ENCODE data around the gene CBR4.
"Not testable (repeated sequence)": the region's sequence is repeated elsewhere in the genome, so short reads cannot be mapped to it uniquely, and the experiment has no call there.

Gene CBR4

DNA sequence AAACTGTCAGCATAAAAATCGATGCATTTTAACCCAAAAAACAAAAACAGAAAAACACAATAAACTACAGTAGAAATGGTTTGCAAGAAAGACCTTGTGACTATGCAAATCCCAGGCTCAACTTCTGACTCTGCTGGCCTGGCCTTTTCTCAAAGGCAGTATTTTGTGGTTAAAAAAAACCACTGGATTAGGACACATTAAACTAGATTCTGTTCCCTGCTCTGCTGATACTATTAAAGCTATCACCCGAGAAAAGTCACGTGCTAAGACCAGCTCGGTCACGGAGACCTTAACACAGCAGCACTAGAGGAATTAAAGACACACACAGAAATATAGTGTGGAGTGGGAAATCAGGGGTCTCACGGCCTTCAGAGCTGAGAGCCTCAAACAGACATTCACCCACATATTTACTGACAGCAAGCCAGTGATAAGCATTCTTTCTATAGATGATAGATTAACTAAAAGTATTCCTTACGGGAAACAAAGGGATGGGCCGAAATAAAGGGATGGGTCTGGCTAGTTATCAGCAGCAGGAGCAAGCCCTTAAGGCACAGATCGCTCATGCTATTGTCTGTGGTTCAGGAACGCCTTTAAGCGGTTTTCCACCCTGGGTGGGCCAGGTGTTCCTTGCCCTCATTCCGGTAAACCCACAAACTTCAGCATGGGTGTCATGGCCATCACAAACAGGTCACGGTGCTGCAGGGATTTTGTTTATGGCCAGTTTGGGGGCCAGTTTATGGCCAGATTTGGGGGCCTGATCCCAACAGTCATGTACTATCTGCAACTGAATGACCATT lies 16.1 kb downstream of the CBR4 start:
- DNase-seq (ENCODE audit: low read depth) = peak; percentile 34

DNA sequence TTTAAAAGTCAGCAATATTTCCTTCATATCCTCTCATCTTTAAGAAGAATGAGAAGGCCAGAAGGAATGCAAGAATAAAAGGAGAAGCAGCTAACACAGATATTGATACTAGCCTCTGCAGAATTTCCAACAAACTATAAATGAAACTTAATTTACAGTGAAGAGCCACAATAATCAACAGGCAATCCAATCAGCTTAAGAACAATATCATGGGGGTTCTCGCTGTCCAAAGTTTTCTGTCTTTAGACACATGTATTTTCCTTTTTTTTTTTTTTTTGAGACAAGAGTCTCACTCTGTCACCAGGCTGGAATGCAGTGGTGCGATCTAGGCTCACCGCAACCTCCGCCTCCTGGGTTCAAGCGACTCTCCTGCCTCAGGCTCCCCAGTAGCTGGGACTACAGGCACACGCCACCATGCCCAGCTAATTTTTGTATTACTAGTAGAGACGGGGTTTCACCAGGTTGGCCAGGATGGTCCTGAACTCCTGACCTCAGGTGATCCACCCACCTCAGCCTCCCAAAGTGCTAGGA lies 17.0 kb downstream of the CBR4 start:
- not testable (repeated sequence) for DNase-seq (ENCODE audit: low read depth)

DNA sequence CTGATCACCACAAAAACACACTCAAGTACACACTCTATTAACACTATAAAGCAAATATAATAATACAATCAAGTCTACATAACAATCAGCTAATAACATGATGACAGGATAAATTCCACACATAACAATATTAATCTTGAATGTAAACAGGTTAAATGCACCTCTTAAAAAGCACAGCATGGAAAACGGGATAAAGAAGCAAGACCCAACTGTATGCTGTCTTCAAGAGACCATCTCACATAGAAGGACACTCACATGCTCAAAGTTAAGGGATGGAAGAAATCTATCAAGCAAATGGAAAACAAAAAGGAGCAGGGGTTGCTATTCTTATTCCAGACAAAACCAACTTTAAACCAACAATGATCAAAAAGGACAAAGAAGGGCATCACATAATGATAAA lies 28.1 kb downstream of the CBR4 start:
- no peak for DNase-seq (ENCODE audit: low read depth)

DNA sequence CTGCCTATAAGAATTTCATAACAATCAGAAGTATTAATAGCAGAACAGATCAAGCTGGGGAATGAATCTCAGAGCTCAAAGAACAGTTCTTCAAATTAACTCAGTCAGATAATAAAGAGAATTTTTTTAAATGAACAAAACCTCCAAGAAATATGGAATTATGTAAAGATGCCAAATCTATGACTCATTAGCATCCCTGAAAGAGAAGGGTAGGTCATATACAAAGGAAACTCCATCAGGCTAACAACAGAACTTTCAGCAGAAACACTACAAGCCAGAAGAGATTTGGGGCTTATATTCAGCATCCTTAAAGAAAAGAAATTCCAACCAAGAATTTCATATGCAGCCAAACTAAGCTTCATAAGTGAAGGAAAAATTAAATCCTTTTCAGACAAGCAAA lies 28.6 kb downstream of the CBR4 start:
- no peak for DNase-seq (ENCODE audit: low read depth)

DNA sequence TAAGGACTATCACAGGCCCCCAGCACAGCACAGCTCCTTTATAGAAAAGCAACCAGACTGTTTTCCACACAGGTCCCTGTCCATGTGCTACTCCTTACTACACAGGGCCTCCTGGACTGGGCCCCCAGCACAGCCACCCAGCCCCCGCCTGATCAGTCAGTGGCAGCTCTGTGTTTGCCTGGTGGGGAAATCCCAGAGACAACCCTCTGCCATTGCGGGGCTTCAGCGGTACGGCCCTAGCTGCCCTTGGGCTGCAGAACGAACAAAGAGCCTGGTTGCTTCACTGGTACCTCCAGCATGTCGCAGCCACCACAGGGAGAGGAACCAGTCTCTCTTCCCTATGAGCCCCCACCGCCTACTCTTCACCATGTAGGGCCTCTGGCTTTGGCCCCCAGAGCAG lies 30.7 kb downstream of the CBR4 start:
- DNase-seq (ENCODE audit: low read depth) = no peak

DNA sequence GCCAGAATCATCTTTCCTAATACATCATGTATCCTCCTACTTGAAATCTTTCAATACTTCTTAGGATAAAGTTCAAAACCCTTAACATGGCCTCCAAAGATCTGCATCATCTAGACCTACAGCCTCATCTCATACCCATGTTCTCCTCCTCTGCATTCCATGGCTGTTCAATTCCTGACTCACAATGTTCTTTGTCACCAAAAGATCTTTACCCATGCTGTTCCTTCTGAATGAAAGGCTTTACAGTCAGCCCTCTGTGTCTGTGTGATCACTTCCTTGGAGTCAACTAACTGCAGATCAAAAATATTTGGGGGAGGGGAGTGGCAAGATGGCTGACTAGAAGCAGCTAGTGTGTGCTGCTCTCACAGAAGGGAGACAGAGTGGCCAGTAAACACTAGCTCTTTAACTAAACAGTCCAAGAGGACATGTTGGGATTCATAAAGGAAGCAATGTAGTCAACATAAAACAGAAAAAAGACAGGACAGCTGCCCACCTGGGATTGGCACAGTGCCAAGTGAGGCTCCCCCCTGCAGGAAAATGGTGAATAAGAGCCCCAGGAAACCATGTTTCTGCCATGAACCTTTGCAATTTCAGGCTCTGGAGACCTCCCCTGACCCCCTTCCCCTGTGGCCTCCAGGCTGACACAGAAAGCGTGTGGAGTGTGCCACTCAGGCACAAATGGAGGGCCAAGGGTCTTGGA lies 31.9 kb downstream of the CBR4 start:
- peak; percentile 47 for DNase-seq (ENCODE audit: low read depth)

DNA sequence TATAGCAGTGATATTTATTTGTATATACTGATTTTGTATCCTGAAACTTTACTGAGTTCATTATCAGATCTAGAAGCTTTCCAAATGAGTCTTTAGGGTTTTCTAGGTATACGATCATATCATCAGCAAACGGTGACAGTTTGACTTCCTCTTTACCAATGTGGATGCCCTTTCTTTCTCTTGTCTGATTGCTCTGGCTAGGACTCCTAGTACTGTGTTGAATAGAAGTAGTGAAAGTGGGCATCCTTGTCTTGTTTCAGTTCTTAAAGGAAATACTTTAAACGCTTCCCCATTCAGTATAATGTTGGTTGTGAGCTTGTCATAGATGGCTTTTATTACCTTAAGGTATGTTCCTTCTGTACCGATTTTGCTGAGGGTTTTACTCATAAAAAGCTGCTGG lies 37.5 kb downstream of the CBR4 start:
- no peak for DNase-seq (ENCODE audit: low read depth)

DNA sequence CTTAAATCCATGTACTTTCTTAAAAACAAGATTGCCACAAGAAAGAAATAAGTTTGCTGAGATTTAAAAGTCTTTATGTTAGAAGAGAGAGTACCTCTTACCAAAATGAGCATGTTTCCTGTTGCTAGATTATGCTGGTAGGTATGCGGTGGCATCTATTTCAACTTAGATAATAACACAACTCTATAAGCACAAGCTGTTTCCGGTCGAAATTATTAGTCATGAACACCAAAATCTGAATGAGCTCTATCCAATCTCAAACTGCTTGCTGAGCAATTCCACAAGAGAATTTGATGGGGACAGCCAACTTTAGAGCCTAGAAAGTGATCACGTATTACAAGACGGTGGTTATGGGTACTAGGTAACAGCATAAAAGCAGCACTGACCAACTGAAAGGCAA lies 49.3 kb downstream of the CBR4 start:
- no peak for DNase-seq (ENCODE audit: low read depth)

DNA sequence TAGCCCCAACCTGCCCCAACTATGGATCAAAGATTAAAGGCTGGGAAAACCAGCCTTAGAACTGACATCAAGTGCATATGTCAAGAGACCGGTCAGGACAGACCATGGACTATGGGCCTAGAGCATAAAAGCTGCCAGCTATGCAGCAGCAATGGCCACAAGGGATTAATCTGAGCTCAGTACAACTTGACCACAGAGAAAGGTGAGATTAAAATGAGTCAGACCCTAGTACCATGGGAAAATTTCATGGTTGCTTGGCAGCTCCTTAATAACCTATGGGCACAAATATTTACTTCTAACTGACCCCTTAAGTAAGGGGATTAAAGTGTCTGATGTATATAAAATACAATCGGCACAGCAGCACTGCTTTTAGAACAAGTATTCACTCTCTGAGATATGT lies 54.4 kb downstream of the CBR4 start:
- no peak for DNase-seq (ENCODE audit: low read depth)

DNA sequence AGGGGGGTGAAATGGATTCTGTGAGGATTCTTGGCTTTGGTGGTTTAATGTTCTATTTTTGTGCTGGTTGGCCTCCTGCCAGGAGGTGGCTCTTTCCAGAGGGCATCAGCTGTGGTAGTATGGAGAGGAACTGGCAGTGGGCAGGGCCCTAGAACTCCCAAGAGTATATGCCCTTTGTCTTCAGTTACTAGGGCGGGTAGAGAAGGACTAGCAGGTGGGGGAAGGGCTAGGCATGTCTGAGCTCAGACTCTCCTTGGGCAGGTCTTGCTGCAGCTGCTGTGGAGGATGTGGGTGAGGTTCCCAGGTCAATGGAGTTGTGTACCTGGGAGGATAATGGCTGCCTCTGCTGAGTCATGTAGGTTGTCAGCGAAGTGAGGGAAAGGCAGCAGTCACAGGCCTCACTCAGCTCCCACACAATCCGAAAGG lies 57.2 kb downstream of the CBR4 start:
- DNase-seq (ENCODE audit: low read depth) = not testable (repeated sequence)

DNA sequence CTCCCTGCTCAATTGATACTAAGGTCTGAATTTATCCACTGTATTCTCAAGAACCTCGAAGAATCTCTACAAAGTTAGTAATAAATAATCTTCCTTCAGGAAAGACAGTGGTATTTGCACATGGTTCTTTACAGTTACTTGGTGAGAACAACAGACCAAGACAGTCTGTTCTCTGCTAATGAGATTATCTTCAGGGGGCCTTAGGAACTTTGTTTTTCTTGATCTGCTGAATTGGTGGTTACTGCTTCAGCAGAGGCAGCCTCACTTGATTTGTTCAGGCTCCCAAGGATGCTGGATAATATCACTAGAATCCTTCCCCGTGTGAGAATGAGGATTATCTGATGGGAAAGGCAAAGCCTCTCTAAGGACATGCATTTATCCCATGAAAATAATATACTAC lies 64.8 kb downstream of the CBR4 start:
- no peak for DNase-seq (ENCODE audit: low read depth)

DNA sequence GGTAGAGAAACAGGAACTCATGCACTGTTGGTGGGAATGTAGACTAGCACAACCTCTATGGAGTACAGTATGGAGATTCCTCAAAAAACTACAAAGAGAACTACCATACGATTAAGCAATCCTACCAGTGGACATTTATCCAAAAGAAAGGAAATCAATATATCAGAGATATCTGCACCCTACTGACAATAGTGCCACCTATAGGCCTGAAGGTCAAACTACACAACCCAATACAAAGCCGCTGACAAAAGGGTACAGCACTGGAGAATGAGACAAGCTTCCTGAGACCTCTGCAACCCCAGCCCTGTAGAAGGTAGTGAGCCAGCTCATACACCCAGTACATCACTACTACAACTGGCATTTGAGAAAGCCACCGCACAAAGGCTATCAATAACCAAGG lies 67.1 kb downstream of the CBR4 start:
- DNase-seq (ENCODE audit: low read depth) = no peak
